Skeletal muscle satellite cell (primary cell): ENCODE measurements around the gene IFNA13.

ENCODE experiments used
- H3K27me3 ChIP-seq: 2 replicates; pipeline ENCODE4 v1.7.0; 2013; ENCODE audit warnings: low read length; ENCODE audit not compliant: control insufficient read depth, insufficient read depth
- H3K36me3 ChIP-seq: 2 replicates; pipeline ENCODE4 v1.7.0; 2013; ENCODE audit warnings: mild to moderate bottlenecking, control low read depth, low read length; ENCODE audit not compliant: insufficient read depth
- H3K4me1 ChIP-seq: 2 replicates; pipeline ENCODE4 v1.7.0; 2013; ENCODE audit warnings: low read length; ENCODE audit not compliant: control insufficient read depth, insufficient read depth
- H3K4me2 ChIP-seq: 2 replicates; pipeline ENCODE4 v1.7.0; 2013; ENCODE audit warnings: mild to moderate bottlenecking, low read length
- H3K4me3 ChIP-seq: 2 replicates; pipeline ENCODE4 v1.7.0; 2013; ENCODE audit warnings: low read length
- H3K9ac ChIP-seq: 2 replicates; pipeline ENCODE4 v1.7.0; 2013; ENCODE audit warnings: mild to moderate bottlenecking, low read depth, low read length, moderate library complexity
- H3K9me3 ChIP-seq: replicated peaks from 2 replicates; pipeline ENCODE4 v1.7.0; 2013; ENCODE audit warnings: mild to moderate bottlenecking, control low read depth, low read length

Gene IFNA13

DNA sequence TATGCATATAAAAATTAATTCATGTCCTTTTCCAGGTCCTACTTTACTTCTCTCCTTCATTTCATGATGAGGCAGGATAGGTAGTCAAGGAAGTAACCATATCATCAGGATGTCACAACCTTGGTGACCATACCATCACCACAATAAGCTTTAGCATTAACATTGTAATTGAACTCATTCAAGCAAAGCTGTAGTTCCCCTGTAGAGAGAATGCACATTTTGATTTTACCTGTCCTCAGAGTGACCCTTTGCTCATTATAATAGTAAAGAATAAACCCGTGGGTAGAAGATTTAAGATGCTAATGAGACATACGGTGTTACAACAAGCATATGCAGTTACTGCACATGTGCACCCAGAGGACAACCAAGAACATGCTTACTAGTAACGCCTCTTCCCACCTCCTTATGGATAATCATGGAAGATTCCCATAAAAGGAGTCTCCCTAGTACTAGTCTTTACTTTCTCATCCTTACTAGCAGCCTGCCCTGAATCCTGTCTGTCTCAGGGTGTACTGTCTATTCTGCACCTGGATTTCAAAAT, 19.4 kb downstream of the IFNA13 start:
- Histone ChIP-seq H3K4me2 (no peak overlapping the region), H3K4me3 (no peak overlapping the region), H3K36me3 (no peaks in the 10 kb centered on the region), H3K9ac (no peak overlapping the region), H3K4me1 (no peaks in the 10 kb centered on the region), H3K27me3 (peaks cover 41% of the 10 kb centered on the region), H3K9me3 (no peaks in the 10 kb centered on the region)

DNA sequence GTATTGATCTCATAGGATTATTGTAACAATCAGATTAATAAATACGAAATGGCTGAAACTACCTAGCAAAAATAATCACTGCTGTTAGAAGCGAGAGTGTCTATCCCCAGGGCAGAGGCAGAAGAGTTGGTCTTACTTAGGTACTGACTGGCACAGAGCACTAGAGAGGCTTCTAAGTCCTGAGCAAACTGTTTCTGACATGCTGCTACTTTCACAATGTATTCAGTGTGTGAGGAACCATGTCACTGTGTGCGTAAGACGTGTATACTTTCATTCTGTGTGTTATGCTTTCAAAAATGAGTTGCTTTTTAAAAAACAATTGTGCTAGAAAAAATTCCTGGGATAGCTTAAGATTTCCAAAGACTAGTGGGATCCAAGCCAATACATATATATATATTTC, 27.1 kb downstream of the IFNA13 start:
- no peaks in the 10 kb centered on the region for H3K9me3 ChIP-seq
- H3K4me2 ChIP-seq = no peak overlapping the region

DNA sequence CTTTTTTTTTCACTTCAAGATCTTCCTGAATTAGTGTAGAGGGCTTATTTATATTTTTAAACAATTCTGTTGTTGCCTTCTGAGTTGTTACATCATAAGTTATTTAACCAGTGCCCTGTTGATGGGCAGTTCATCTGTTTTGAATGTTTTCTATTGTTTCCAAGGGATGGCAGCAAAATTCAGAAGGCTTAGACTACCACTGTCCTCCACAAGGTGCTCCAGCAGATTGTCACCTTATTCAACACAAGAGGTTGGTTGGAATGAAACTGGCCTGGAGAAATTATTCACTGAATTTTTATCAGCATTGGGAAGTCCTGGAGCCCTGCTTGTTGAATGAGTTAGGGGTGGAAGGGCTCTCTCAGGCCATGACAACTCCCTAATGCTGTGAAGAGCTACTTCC, 31.4 kb downstream of the IFNA13 start:
- no peaks in the 10 kb centered on the region for H3K9me3 ChIP-seq
- peaks cover 17% of the 10 kb centered on the region for H3K36me3 ChIP-seq
- no peak overlapping the region for H3K4me3 ChIP-seq
- no peak overlapping the region for H3K4me2 ChIP-seq
- H3K27me3 ChIP-seq = peaks cover 13% of the 10 kb centered on the region
- peaks cover 26% of the 10 kb centered on the region for H3K4me1 ChIP-seq
- no peak overlapping the region for H3K9ac ChIP-seq

More for the DNA sequence above, 27.1 kb downstream of the IFNA13 start:
- H3K9ac ChIP-seq = no peak overlapping the region
- peaks cover 17% of the 10 kb centered on the region for H3K27me3 ChIP-seq
- no peaks in the 10 kb centered on the region for H3K4me1 ChIP-seq
- no peak overlapping the region for H3K4me3 ChIP-seq
- no peaks in the 10 kb centered on the region for H3K36me3 ChIP-seq

DNA sequence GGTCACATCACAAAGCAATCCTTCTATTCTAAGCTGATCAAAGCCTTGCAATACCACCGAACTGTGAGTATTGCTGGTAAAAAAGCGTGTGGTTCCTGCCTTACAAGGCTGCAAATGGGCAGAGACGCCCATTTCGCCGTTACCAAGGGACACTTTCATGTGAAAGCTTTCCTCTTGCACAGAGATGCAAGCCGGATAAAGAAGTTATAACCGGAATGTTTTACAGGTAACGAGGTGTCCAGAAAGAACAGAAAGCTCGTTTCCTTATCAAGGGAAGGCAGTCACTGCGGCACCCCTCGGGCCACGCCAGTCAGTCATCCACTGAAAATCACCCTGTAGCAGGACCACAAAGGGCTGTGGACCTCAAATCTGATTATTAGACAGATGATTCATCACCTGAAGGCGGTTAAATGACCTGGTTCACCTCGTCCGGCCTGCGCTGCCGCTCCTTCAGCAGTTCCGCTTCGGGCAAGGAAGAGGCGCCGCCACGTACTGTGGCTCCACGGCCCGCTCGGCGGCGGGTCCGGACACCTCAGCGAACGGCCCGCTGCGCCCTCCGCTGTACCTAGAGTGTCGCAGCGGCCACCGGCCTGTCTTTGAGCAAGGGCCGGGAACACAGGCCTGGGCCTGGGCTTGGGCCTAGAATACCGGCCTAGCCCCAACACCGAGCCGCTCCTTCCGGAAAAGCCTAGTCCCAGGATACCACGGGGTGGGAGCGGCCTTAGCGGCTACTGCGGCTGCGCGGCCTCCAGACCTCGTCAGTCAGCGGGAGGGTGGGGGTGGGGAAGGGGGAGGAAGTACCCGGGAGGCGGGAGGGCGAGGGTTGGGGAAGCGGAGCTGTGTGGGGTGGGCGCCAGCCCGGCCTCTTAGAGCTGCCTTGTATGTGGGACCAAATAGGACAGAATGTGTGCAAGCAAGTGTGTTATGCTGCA, 32.9 kb downstream of the IFNA13 start, which contains the start of gene KLHL9:
Gene KLHL9, minus strand, starts transcription at position 704 of the 932 bp plus-strand sequence. Its CDS starts 545 bp downstream, at position 159.
- Histone ChIP-seq H3K9me3 (no peaks in the 10 kb centered on the region), H3K36me3 (peaks cover 23% of the 10 kb centered on the region), H3K4me2 (peak within 1 kb of the TSS; percentile 80), H3K4me1 (peaks cover 32% of the 10 kb centered on the region), H3K27me3 (peaks cover 6% of the 10 kb centered on the region), H3K9ac (peak within 1 kb of the TSS; percentile 97), H3K4me3 (peak within 1 kb of the TSS; percentile 85)

DNA sequence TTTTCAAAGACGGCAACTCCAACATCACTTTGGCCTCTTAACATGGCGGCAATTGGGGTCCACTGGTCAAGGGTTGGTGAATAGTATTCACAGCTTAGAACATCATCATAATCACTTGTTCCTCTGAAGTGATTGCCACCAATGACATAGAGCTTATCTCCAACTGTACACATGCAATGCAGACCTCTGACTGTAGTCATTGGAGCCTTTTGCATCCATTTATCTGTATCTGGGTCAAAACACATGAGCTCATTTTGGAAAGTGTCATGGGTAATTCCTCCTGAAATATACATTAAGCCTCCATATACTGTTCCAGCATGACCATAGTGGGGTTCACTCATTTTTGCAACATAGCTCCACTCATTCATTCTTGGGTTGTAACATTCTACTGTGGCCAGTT, 34.6 kb downstream of the IFNA13 start:
- Histone ChIP-seq H3K9ac (no peak overlapping the region), H3K4me1 (peaks cover 32% of the 10 kb centered on the region), H3K9me3 (no peaks in the 10 kb centered on the region), H3K4me2 (peak overlapping the region; percentile 80), H3K4me3 (peak overlapping the region; percentile 85), H3K27me3 (no peaks in the 10 kb centered on the region), H3K36me3 (peaks cover 24% of the 10 kb centered on the region)

DNA sequence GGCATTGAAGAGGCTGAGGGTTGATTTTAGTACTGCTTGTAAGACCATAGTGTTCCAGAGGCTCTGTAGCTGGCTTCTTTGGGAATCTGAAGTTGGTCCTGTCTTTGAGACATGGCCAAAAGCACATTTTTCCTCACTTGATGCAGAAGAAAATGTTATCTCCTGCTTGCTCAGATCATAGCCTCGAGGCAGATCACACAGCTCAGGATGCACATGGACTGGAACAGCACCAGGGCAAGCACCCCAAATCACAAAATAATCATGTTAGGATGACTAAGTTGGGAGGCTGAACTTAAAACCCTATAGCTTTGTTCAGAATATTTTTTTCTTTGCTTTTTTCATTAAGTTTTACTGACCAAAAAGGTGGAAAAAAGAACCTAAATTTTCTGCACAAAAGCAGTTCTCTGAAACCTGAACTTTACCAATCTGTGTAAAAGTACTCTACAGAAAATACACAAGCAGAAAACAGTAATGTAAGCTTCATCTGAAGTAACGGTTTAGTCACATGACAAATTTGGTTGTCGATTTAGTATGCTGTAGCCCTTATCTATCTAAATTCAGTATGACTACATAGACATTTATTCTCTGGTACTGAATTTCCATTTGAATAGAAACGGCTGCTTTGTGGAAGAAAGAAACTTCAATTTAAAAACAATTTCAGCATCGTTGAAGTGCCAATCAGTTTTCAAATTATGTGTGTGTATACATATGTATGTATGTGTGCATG, 36.0 kb downstream of the IFNA13 start:
- Histone ChIP-seq H3K4me2 (peak overlapping the region; percentile 80), H3K36me3 (peaks cover 24% of the 10 kb centered on the region), H3K4me1 (peaks cover 32% of the 10 kb centered on the region), H3K9ac (no peak overlapping the region), H3K27me3 (no peaks in the 10 kb centered on the region), H3K9me3 (no peaks in the 10 kb centered on the region), H3K4me3 (peak overlapping the region; percentile 85)

DNA sequence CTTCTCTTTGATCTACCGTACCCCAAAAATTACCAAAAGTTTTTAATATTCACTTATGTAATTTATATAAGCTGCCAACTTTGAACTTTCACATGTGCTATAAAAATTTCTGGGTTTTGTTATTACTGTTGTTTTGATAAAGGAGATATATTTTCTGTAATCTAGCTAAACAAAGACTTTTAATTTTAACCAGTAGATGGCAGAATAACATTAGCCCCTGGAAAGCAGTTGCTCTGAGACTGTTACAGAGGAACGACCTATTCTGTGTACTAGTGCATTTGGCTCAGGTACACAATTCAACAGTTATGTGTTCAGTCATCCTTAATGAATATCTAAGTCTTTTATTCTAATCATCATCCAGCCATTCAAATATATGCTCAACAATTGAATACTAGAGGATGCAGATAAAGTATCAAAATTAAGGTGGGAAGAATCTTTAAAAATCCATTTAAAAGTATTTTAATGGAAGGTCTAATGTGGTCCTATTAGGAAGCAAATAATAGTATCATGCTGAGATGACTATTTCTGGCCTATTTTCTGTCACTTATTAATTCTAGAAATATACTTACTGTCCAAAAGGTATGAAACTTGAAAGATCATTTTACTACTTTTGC, 41.2 kb downstream of the IFNA13 start:
- no peak overlapping the region for H3K4me2 ChIP-seq
- H3K9me3 ChIP-seq = no peaks in the 10 kb centered on the region
- no peak overlapping the region for H3K4me3 ChIP-seq
- peaks cover 33% of the 10 kb centered on the region for H3K36me3 ChIP-seq
- peaks cover 8% of the 10 kb centered on the region for H3K4me1 ChIP-seq
- H3K27me3 ChIP-seq = no peaks in the 10 kb centered on the region
- no peak overlapping the region for H3K9ac ChIP-seq

DNA sequence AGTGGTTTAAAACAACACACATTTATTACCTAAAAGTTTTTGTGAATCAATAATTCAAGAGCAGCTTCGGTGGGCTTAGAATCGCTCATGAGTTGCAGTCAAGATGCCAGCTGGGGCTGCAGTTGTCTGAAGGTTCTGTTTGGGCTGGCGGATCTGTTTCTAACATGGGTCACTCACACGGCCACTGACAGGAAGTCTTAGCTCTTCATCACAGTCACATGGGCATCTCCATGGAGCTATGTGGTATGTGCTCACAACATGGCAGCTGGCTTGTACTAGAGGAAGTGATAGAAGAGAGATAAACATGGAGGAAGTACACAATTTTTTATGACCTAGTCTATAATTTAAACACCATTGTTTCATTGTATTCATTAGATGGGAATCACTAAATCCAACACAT, 43.8 kb downstream of the IFNA13 start:
- Histone ChIP-seq H3K9ac (no peak overlapping the region), H3K9me3 (no peaks in the 10 kb centered on the region), H3K36me3 (peaks cover 27% of the 10 kb centered on the region), H3K4me1 (no peaks in the 10 kb centered on the region), H3K4me2 (no peak overlapping the region), H3K4me3 (no peak overlapping the region), H3K27me3 (no peaks in the 10 kb centered on the region)

DNA sequence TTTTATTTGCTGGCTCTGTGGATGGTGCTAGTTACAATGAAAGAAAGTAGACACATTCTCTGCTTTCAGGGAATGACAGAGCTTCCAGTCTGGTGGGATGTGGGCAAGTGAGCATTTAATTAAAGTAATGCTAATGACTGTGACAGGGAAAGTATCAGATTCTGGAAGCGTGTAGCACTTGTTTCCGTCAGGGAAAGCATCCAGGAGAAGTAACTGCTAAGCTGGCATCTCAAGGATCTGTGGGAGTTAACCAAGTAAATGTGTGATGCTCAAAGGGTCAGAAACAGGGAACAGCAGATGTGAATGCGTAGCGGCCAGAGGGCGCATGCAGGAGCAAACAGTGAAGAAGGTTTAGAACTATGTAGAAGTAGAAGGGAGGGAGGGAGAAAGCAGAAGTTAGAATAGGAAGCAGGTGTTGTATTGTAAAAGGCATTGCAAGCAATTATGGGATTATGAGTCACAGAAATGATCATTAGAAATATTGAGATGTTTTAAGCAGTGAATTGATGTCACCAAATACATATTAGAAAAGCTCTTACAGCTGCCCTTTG, 44.9 kb downstream of the IFNA13 start:
- Histone ChIP-seq H3K4me3 (no peak overlapping the region), H3K36me3 (peaks cover 27% of the 10 kb centered on the region), H3K9me3 (no peaks in the 10 kb centered on the region), H3K4me2 (no peak overlapping the region), H3K27me3 (no peaks in the 10 kb centered on the region), H3K4me1 (no peaks in the 10 kb centered on the region), H3K9ac (no peak overlapping the region)

DNA sequence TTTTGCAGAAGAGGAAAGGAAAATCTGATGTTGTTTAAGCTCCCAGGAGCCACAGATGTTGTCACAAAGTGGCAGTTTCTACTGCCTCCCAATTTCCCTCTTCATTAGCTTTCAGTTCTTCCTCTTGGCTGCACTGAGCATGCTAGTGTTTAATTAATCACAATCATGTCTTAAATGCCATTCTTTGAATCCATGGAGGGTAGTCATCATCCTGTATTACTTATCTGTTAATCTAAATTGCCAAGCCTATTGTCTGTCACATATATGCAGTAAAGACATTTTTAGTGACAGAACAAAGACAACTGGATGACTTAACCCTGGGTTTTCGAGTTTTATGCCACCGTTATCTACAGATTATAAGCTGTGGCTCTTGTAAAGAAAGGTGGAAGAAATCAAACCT, 47.4 kb downstream of the IFNA13 start:
- H3K9me3 ChIP-seq = no peaks in the 10 kb centered on the region
- H3K4me1 ChIP-seq = no peaks in the 10 kb centered on the region
- no peak overlapping the region for H3K4me2 ChIP-seq
- H3K4me3 ChIP-seq = no peak overlapping the region
- peaks cover 27% of the 10 kb centered on the region for H3K36me3 ChIP-seq
- no peaks in the 10 kb centered on the region for H3K27me3 ChIP-seq
- no peak overlapping the region for H3K9ac ChIP-seq
